GM12878 (cell line): ENCODE data around the gene SEC24D. TPM values are rescaled to one million over a fixed set of nuclear protein-coding genes. Genes with fewer than 3 reads are reported as not detected.
A peak's percentile ranks its signal among the peaks of the same experiment; 100 is the strongest.

Source experiments
- BACH1 ChIP-seq: fragments of 450-650 bp; IDR thresholded peaks from 2 replicates; pipeline ENCODE4 v1.6.1; 2017; ENCODE audit warnings: mild to moderate bottlenecking, borderline replicate concordance
- CBFB ChIP-seq: IDR thresholded peaks from 2 replicates; pipeline ENCODE4 v1.6.1; 2016; ENCODE audit warnings: antibody characterized with exemption, low read depth
- E2F8 ChIP-seq: fragments of 450-650 bp; IDR thresholded peaks from 2 replicates; pipeline ENCODE4 v1.6.1; 2018; ENCODE audit warnings: mild to moderate bottlenecking, low read depth, moderate library complexity; ENCODE audit not compliant: partially characterized antibody
- GABPA ChIP-seq: IDR thresholded peaks from 2 replicates; pipeline ENCODE4 v1.6.1; 2014; ENCODE audit warnings: antibody characterized with exemption, low read depth, mild to moderate bottlenecking, inconsistent platforms
- GATAD2B ChIP-seq: fragments of 450-650 bp; conservative IDR thresholded peaks from 2 replicates; pipeline ENCODE4 v1.6.1; 2017; ENCODE audit warnings: low read depth, mild to moderate bottlenecking, moderate library complexity
- HCFC1 ChIP-seq: fragments of 150-350 bp; IDR thresholded peaks from 2 replicates; pipeline ENCODE4 v1.6.1; 2014; ENCODE audit warnings: low read length
- HDAC2 ChIP-seq: fragments of 200-600 bp; sonication (generic); IDR thresholded peaks from 2 replicates; pipeline ENCODE4 v1.6.1; 2017
- IKZF1 ChIP-seq: fragments of 450-650 bp; conservative IDR thresholded peaks from 2 replicates; pipeline ENCODE4 v1.6.1; 2017; ENCODE audit warnings: antibody characterized with exemption, mild to moderate bottlenecking
- IKZF2 ChIP-seq, 2 experiments: fragments of 450-650 bp; IDR thresholded peaks; 2 replicates each; pipeline ENCODE4 v1.6.1; 2017; ENCODE audit warnings: mild to moderate bottlenecking in 2 of 2, moderate library complexity in 2 of 2
- KLF5 ChIP-seq: fragments of 450-650 bp; IDR thresholded peaks from 2 replicates; pipeline ENCODE4 v1.6.1; 2014; ENCODE audit warnings: mild to moderate bottlenecking; ENCODE audit not compliant: partially characterized antibody
- MLLT1 ChIP-seq: fragments of 450-650 bp; IDR thresholded peaks from 2 replicates; pipeline ENCODE4 v1.6.1; 2016; ENCODE audit warnings: mild to moderate bottlenecking
- NKRF ChIP-seq: fragments of 450-650 bp; conservative IDR thresholded peaks from 2 replicates; pipeline ENCODE4 v1.6.1; 2017; ENCODE audit warnings: mild to moderate bottlenecking, moderate library complexity
- POLR2A ChIP-seq: IDR thresholded peaks from 2 replicates; pipeline ENCODE4 v1.6.1; 2011; ENCODE audit warnings: low read depth, mild to moderate bottlenecking, low read length
- POLR2AphosphoS2 ChIP-seq: IDR thresholded peaks from 2 replicates; pipeline ENCODE4 v1.6.1; 2011; ENCODE audit warnings: low read depth, mild to moderate bottlenecking, low read length, improper control_type of control experiment, moderate library complexity
- POU2F2 ChIP-seq: IDR thresholded peaks from 3 replicates; pipeline ENCODE4 v1.6.1; 2011; ENCODE audit warnings: low read depth, mild to moderate bottlenecking, low read length, borderline replicate concordance
- RB1 ChIP-seq: fragments of 450-650 bp; formaldehyde crosslinking; IDR thresholded peaks from 2 replicates; pipeline ENCODE4 v1.6.1; 2017; ENCODE audit warnings: mild to moderate bottlenecking, borderline replicate concordance
- RFX5 ChIP-seq: IDR thresholded peaks from 2 replicates; pipeline ENCODE4 v1.6.1; 2011; ENCODE audit warnings: low read depth, low read length, improper control_type of control experiment
- SIN3A ChIP-seq: IDR thresholded peaks from 2 replicates; pipeline ENCODE4 v1.6.1; 2012; ENCODE audit warnings: low read depth, low read length, improper control_type of control experiment
- TAF1 ChIP-seq: IDR thresholded peaks from 2 replicates; pipeline ENCODE4 v1.6.1; 2011; ENCODE audit warnings: mild to moderate bottlenecking, low read depth, low read length, borderline replicate concordance
- ZNF384 ChIP-seq: IDR thresholded peaks from 2 replicates; pipeline ENCODE4 v1.6.1; 2012; ENCODE audit warnings: low read depth, mild to moderate bottlenecking, low read length, improper control_type of control experiment, borderline replicate concordance
- ZNF687 ChIP-seq: fragments of 450-650 bp; IDR thresholded peaks from 2 replicates; pipeline ENCODE4 v1.6.1; 2017; ENCODE audit warnings: mild to moderate bottlenecking, moderate library complexity
- polyA plus RNA-seq, 11 experiments: library from polyadenylated mRNA; depleted of rRNA in 4 of 11; unstranded in 6 of 11; stranded (reverse) in 5 of 11; fragments of >200 nt; fragmentation: Nextera tagmentation in 4 of 11; fragmentation: Illumina TruSeq in 1 of 11; extraction: Ambion mirVana in 4 of 11; extraction: Trizol in 1 of 11; gene quantifications; 1 replicate in 1 of 11; 2 replicates in 10 of 11; pipeline versions ENCODE4 v1.2.1 to v1.2.3, GENCODE V29; 2011 to 2016; ENCODE audit warnings: inconsistent platforms in 2 of 11, missing spikeins in 2 of 11, low read depth in 1 of 11
- total RNA-seq, 4 experiments: library from RNA; depleted of rRNA in 3 of 4; stranded (reverse); fragments of >200 nt in 3 of 4; fragmentation: Illumina TruSeq in 1 of 4; extraction: Trizol in 1 of 4; gene quantifications; 2 replicates each; pipeline versions ENCODE4 v1.2.1 to v1.2.3, GENCODE V29; 2013 to 2021

The SEC24D gene
- total and polyA plus RNA-seq, 10 of the 15 experiments (the other 5 are each of a cell fraction or from before 2014, with no cell fraction given), result 12.8 to 61.9 (median 25.6) TPM

GRCh38 chr4:118835571-118836300, at the start of gene SEC24D (continued):
- TF ChIP-seq E2F8 (no peak), KLF5 (peak; percentile 25), POU2F2 (peak; percentile 45; the same call in 1 of the 3 replicates), RFX5 (0 out of 2 replicates have a peak, but pooled peaks have one; percentile 7), IKZF1 (peak; percentile 80), HCFC1 (no peak), HDAC2 (no peak), RB1 (0 out of 2 replicates have a peak, but pooled peaks have one; percentile 65), ZNF384 (no peak), SIN3A (peak; percentile 19; the same call in 1 of the 2 replicates), IKZF2 (IDR thresholded peaks at IDR 0.05) (no peak), BACH1 (peak; percentile 66; the same call in 1 of the 2 replicates), GATAD2B (peak; percentile 76), CBFB (no peak), POLR2A (peak; percentile 84), TAF1 (peak; percentile 25; the same call in 1 of the 2 replicates), POLR2AphosphoS2 (0 out of 2 replicates have a peak, but pooled peaks have one; percentile 28), MLLT1 (0 out of 2 replicates have a peak, but pooled peaks have one; percentile 9), NKRF (peak; percentile 72; the same call in 1 of the 2 replicates), ZNF687 (peak; percentile 30; the same call in 1 of the 2 replicates), GABPA (no peak)
